ENCODE measurements around the gene RAD51B.

Gene RAD51B

DNA sequence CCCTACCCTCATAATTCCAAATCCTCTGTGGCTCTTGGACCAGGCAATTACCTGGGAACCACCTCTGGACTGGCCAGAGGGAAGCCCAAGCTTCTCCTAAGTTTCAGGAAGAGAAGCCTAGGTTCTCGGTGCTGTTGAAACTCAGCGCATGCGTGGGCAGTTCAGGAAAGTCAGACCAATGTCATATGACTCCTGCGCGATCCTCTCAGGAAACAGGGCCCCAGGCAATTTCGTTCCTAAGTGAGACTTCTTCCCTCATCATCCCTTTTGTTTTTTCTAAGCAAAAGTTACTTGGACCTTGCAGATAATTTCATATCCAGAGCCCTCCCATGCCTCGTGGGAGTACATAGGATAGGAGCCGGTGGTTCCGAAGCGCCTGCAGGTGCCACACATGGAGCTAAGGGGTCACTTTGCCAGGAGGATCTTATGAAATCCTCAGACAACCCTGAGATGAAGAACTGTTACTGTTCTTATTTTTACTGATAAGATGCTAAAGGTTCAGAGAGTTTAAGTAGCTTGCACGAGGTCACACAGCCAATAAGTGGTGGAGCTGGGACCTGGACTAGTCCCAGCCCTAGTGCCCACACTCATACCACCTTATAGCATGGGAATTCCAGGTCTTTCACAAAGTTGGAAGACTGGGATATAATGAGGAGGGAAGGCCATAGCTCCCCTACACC lies 805.1 kb downstream of the RAD51B start:
- no peak overlapping the region for H3K4me3 ChIP-seq (ENCODE audit: low read depth, low read length)
- H3K27ac ChIP-seq (ENCODE audit: extremely low read depth, low read depth, low read length), result no peak overlapping the region
- H3K36me3 ChIP-seq (ENCODE audit: control insufficient read depth in 2 of 2, insufficient read depth in 1 of 2, low read length in 2 of 2), result no peaks in the 10 kb centered on the region
- no peak for TF ChIP-seq OSR2 (tag by site-specific recombination; IDR thresholded peaks at IDR 0.05)
- TF ChIP-seq ZNF366 (tag by site-specific recombination; conservative IDR thresholded peaks at IDR 0.05), result no peak
- TF ChIP-seq ZNF146 (tag by site-specific recombination; IDR thresholded peaks at IDR 0.05), result no peak
- no peak for TF ChIP-seq GLIS2 (tag by site-specific recombination; IDR thresholded peaks at IDR 0.05)
- no peak for TF ChIP-seq ZNF664 (tag by site-specific recombination; IDR thresholded peaks at IDR 0.05)
- TF ChIP-seq ZNF292 (tag by site-specific recombination; IDR thresholded peaks at IDR 0.05; ENCODE audit: borderline replicate concordance, low read depth), result no peak
- TF ChIP-seq, protein P1, sequence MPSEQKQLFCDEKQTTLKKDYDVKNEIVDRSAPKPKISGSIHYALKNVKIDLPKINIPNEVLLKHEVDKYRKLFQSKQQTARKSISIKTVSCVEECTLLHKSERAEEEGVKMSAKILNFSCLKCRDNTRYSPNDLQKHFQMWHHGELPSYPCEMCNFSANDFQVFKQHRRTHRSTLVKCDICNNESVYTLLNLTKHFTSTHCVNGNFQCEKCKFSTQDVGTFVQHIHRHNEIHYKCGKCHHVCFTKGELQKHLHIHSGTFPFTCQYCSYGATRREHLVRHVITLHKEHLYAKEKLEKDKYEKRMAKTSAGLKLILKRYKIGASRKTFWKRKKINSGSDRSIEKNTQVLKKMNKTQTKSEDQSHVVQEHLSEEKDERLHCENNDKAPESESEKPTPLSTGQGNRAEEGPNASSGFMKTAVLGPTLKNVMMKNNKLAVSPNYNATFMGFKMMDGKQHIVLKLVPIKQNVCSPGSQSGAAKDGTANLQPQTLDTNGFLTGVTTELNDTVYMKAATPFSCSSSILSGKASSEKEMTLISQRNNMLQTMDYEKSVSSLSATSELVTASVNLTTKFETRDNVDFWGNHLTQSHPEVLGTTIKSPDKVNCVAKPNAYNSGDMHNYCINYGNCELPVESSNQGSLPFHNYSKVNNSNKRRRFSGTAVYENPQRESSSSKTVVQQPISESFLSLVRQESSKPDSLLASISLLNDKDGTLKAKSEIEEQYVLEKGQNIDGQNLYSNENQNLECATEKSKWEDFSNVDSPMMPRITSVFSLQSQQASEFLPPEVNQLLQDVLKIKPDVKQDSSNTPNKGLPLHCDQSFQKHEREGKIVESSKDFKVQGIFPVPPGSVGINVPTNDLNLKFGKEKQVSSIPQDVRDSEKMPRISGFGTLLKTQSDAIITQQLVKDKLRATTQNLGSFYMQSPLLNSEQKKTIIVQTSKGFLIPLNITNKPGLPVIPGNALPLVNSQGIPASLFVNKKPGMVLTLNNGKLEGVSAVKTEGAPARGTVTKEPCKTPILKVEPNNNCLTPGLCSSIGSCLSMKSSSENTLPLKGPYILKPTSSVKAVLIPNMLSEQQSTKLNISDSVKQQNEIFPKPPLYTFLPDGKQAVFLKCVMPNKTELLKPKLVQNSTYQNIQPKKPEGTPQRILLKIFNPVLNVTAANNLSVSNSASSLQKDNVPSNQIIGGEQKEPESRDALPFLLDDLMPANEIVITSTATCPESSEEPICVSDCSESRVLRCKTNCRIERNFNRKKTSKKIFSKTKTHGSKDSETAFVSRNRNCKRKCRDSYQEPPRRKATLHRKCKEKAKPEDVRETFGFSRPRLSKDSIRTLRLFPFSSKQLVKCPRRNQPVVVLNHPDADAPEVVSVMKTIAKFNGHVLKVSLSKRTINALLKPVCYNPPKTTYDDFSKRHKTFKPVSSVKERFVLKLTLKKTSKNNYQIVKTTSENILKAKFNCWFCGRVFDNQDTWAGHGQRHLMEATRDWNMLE (tag by site-specific recombination; conservative IDR thresholded peaks at IDR 0.05; ENCODE audit: low read depth), result no peak
- no peak for TF ChIP-seq ZXDB (tag by site-specific recombination; IDR thresholded peaks at IDR 0.05)
- TF ChIP-seq, protein P2, sequence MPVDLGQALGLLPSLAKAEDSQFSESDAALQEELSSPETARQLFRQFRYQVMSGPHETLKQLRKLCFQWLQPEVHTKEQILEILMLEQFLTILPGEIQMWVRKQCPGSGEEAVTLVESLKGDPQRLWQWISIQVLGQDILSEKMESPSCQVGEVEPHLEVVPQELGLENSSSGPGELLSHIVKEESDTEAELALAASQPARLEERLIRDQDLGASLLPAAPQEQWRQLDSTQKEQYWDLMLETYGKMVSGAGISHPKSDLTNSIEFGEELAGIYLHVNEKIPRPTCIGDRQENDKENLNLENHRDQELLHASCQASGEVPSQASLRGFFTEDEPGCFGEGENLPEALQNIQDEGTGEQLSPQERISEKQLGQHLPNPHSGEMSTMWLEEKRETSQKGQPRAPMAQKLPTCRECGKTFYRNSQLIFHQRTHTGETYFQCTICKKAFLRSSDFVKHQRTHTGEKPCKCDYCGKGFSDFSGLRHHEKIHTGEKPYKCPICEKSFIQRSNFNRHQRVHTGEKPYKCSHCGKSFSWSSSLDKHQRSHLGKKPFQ (tag by site-specific recombination; IDR thresholded peaks at IDR 0.05), result no peak
- TF ChIP-seq GLI4 (tag by site-specific recombination; IDR thresholded peaks at IDR 0.05), result no peak
- TF ChIP-seq HOXA7 (CRISPR knock-in tag; IDR thresholded peaks at IDR 0.05; ENCODE audit: borderline replicate concordance), result no peak
- TF ChIP-seq, protein P3, sequence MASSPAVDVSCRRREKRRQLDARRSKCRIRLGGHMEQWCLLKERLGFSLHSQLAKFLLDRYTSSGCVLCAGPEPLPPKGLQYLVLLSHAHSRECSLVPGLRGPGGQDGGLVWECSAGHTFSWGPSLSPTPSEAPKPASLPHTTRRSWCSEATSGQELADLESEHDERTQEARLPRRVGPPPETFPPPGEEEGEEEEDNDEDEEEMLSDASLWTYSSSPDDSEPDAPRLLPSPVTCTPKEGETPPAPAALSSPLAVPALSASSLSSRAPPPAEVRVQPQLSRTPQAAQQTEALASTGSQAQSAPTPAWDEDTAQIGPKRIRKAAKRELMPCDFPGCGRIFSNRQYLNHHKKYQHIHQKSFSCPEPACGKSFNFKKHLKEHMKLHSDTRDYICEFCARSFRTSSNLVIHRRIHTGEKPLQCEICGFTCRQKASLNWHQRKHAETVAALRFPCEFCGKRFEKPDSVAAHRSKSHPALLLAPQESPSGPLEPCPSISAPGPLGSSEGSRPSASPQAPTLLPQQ (tag by site-specific recombination; IDR thresholded peaks at IDR 0.05), result no peak
- TF ChIP-seq ZNF133 (tag by site-specific recombination; IDR thresholded peaks at IDR 0.05), result no peak
- TF ChIP-seq ZNF48 (tag by site-specific recombination; IDR thresholded peaks at IDR 0.05), result no peak
- TF ChIP-seq, protein P4, sequence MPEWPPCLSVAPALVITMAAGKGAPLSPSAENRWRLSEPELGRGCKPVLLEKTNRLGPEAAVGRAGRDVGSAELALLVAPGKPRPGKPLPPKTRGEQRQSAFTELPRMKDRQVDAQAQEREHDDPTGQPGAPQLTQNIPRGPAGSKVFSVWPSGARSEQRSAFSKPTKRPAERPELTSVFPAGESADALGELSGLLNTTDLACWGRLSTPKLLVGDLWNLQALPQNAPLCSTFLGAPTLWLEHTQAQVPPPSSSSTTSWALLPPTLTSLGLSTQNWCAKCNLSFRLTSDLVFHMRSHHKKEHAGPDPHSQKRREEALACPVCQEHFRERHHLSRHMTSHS (tag by site-specific recombination; IDR thresholded peaks at IDR 0.05), result no peak
- no peak for TF ChIP-seq ZNF843 (tag by site-specific recombination; IDR thresholded peaks at IDR 0.05)
- TF ChIP-seq, protein P5, sequence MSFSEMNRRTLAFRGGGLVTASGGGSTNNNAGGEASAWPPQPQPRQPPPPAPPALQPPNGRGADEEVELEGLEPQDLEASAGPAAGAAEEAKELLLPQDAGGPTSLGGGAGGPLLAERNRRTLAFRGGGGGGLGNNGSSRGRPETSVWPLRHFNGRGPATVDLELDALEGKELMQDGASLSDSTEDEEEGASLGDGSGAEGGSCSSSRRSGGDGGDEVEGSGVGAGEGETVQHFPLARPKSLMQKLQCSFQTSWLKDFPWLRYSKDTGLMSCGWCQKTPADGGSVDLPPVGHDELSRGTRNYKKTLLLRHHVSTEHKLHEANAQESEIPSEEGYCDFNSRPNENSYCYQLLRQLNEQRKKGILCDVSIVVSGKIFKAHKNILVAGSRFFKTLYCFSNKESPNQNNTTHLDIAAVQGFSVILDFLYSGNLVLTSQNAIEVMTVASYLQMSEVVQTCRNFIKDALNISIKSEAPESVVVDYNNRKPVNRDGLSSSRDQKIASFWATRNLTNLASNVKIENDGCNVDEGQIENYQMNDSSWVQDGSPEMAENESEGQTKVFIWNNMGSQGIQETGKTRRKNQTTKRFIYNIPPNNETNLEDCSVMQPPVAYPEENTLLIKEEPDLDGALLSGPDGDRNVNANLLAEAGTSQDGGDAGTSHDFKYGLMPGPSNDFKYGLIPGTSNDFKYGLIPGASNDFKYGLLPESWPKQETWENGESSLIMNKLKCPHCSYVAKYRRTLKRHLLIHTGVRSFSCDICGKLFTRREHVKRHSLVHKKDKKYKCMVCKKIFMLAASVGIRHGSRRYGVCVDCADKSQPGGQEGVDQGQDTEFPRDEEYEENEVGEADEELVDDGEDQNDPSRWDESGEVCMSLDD (tag by site-specific recombination; IDR thresholded peaks at IDR 0.05), result no peak
- no peak for TF ChIP-seq ZNF658 (tag by site-specific recombination; IDR thresholded peaks at IDR 0.05)
- TF ChIP-seq, protein P6, sequence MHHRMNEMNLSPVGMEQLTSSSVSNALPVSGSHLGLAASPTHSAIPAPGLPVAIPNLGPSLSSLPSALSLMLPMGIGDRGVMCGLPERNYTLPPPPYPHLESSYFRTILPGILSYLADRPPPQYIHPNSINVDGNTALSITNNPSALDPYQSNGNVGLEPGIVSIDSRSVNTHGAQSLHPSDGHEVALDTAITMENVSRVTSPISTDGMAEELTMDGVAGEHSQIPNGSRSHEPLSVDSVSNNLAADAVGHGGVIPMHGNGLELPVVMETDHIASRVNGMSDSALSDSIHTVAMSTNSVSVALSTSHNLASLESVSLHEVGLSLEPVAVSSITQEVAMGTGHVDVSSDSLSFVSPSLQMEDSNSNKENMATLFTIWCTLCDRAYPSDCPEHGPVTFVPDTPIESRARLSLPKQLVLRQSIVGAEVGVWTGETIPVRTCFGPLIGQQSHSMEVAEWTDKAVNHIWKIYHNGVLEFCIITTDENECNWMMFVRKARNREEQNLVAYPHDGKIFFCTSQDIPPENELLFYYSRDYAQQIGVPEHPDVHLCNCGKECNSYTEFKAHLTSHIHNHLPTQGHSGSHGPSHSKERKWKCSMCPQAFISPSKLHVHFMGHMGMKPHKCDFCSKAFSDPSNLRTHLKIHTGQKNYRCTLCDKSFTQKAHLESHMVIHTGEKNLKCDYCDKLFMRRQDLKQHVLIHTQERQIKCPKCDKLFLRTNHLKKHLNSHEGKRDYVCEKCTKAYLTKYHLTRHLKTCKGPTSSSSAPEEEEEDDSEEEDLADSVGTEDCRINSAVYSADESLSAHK (tag by site-specific recombination; IDR thresholded peaks at IDR 0.05), result no peak
- ChIA-PET POLR2A (no interaction called here), CTCF (no interaction called here)
- H3K4me1 ChIP-seq (ENCODE audit: control insufficient read depth, insufficient read depth, low read length), result no peaks in the 10 kb centered on the region
- no peaks in the 10 kb centered on the region for H3K9me3 ChIP-seq (ENCODE audit: control insufficient read depth, insufficient read depth, low read depth, low read length)

Measured in HEK293 (cell line).